HEK293 (cell line): ENCODE results near the gene CREBBP.
A peak's percentile ranks its signal among the peaks of the same experiment; 100 is the strongest.
"Not testable (repeated sequence)": the region's sequence is repeated elsewhere in the genome, so short reads cannot be mapped to it uniquely, and the experiment has no call there.

Source experiments
- CTCF ChIA-PET: fragments of 350-600 bp; formaldehyde crosslinking; extraction: SDS; loops from one replicate; lab custom pipeline; 2021; ENCODE audit warnings: antibody characterized with exemption; lab: Yijun Ruan, JAX
- POLR2A ChIA-PET: fragments of 300-600 bp; formaldehyde crosslinking; extraction: SDS; loops from one replicate; lab custom pipeline; 2020; ENCODE audit warnings: antibody characterized with exemption, inconsistent platforms; lab: Yijun Ruan, JAX
- H3K27ac ChIP-seq: fragments of 200-500 bp; sonication (Bioruptor generic); 2 replicates; pipeline ENCODE4 v1.5.1; 2014; ENCODE audit warnings: low read depth, low read length, control low read depth, inconsistent platforms; ENCODE audit errors: extremely low read depth
- H3K36me3 ChIP-seq, 2 experiments: fragments of 200-500 bp in 1 of 2; sonication (Bioruptor generic) in 1 of 2; 1 replicate in 1 of 2; 2 replicates in 1 of 2; pipeline ENCODE4 v1.5.1; 2014 to 2017; ENCODE audit warnings: inconsistent platforms in 2 of 2, low read length in 2 of 2; ENCODE audit not compliant: control insufficient read depth in 2 of 2, insufficient read depth in 1 of 2
- H3K4me1 ChIP-seq: fragments of 200-500 bp; sonication (Bioruptor generic); 2 replicates; pipeline ENCODE4 v1.5.1; 2014; ENCODE audit warnings: mild to moderate bottlenecking, low read length, inconsistent platforms; ENCODE audit not compliant: control insufficient read depth, insufficient read depth
- H3K4me3 ChIP-seq: 2 replicates; pipeline ENCODE4 v1.5.1; 2011; ENCODE audit warnings: low read depth, mild to moderate bottlenecking, control low read depth, low read length, moderate library complexity
- H3K9me3 ChIP-seq: fragments of 200-500 bp; sonication (Bioruptor generic); 2 replicates; pipeline ENCODE4 v1.5.1; 2014; ENCODE audit warnings: low read depth, low read length, inconsistent platforms; ENCODE audit not compliant: control insufficient read depth, insufficient read depth
- MZF1 ChIP-seq: fragments of 450-650 bp; formaldehyde crosslinking; IDR thresholded peaks from 2 replicates; pipeline ENCODE4 v1.5.1; 2017; ENCODE audit warnings: missing biosample characterization, missing genetic modification characterization, borderline replicate concordance
- RBAK ChIP-seq: fragments of 450-650 bp; formaldehyde crosslinking; IDR thresholded peaks from 2 replicates; pipeline ENCODE4 v1.5.1; 2016; ENCODE audit warnings: missing biosample characterization, missing genetic modification characterization
- REST ChIP-seq: fragments of 450-650 bp; formaldehyde crosslinking; IDR thresholded peaks from 2 replicates; pipeline ENCODE4 v1.5.1; 2016; ENCODE audit warnings: missing biosample characterization, missing genetic modification characterization
- ZBTB11 ChIP-seq: fragments of 450-650 bp; formaldehyde crosslinking; conservative IDR thresholded peaks from 2 replicates; pipeline ENCODE4 v1.5.1; 2016; ENCODE audit warnings: low read depth, missing biosample characterization, missing genetic modification characterization
- ZBTB8A ChIP-seq: fragments of 450-650 bp; formaldehyde crosslinking; IDR thresholded peaks from 2 replicates; pipeline ENCODE4 v1.5.1; 2016; ENCODE audit warnings: missing biosample characterization, missing genetic modification characterization
- ZNF140 ChIP-seq: fragments of 450-650 bp; formaldehyde crosslinking; IDR thresholded peaks from 2 replicates; pipeline ENCODE4 v1.5.1; 2016; ENCODE audit warnings: missing biosample characterization, missing genetic modification characterization
- ZNF202 ChIP-seq: fragments of 450-650 bp; formaldehyde crosslinking; IDR thresholded peaks from 2 replicates; pipeline ENCODE4 v1.5.1; 2016; ENCODE audit warnings: missing biosample characterization, missing genetic modification characterization, borderline replicate concordance
- ZNF223 ChIP-seq: fragments of 450-650 bp; formaldehyde crosslinking; IDR thresholded peaks from 2 replicates; pipeline ENCODE4 v1.5.1; 2016; ENCODE audit warnings: missing biosample characterization, missing genetic modification characterization
- ZNF266 ChIP-seq: fragments of 450-650 bp; formaldehyde crosslinking; IDR thresholded peaks from 2 replicates; pipeline ENCODE4 v1.5.1; 2016; ENCODE audit warnings: missing biosample characterization, missing genetic modification characterization, low read depth
- ZNF394 ChIP-seq: fragments of 450-650 bp; formaldehyde crosslinking; IDR thresholded peaks from 2 replicates; pipeline ENCODE4 v1.5.1; 2016; ENCODE audit warnings: missing biosample characterization, missing genetic modification characterization, mild to moderate bottlenecking, moderate library complexity, borderline replicate concordance
- ZNF404 ChIP-seq: fragments of 450-650 bp; formaldehyde crosslinking; IDR thresholded peaks from 2 replicates; pipeline ENCODE4 v1.5.1; 2017; ENCODE audit warnings: missing biosample characterization, missing genetic modification characterization
- ZNF426 ChIP-seq: fragments of 450-650 bp; formaldehyde crosslinking; IDR thresholded peaks from 2 replicates; pipeline ENCODE4 v1.5.1; 2017; ENCODE audit warnings: missing biosample characterization, missing genetic modification characterization, mild to moderate bottlenecking, inconsistent platforms, moderate library complexity
- ZNF433 ChIP-seq: fragments of 450-650 bp; formaldehyde crosslinking; IDR thresholded peaks from 2 replicates; pipeline ENCODE4 v1.5.1; 2016; ENCODE audit warnings: missing biosample characterization, missing genetic modification characterization, low read depth
- ZNF510 ChIP-seq: fragments of 450-650 bp; formaldehyde crosslinking; IDR thresholded peaks from 2 replicates; pipeline ENCODE4 v1.5.1; 2018; ENCODE audit warnings: mild to moderate bottlenecking, missing genetic modification characterization, missing biosample characterization; ENCODE audit not compliant: insufficient replicate concordance
- ZNF514 ChIP-seq: fragments of 450-650 bp; formaldehyde crosslinking; IDR thresholded peaks from 2 replicates; pipeline ENCODE4 v1.5.1; 2016; ENCODE audit warnings: missing biosample characterization, missing genetic modification characterization
- ZNF518A ChIP-seq: fragments of 450-650 bp; formaldehyde crosslinking; conservative IDR thresholded peaks from 2 replicates; pipeline ENCODE4 v1.5.1; 2016; ENCODE audit warnings: low read depth, missing biosample characterization, missing genetic modification characterization
- ZNF529 ChIP-seq: fragments of 450-650 bp; formaldehyde crosslinking; IDR thresholded peaks from 2 replicates; pipeline ENCODE4 v1.5.1; 2017; ENCODE audit warnings: missing genetic modification characterization, missing biosample characterization; ENCODE audit not compliant: insufficient replicate concordance
- ZNF555 ChIP-seq: fragments of 450-650 bp; formaldehyde crosslinking; conservative IDR thresholded peaks from 2 replicates; pipeline ENCODE4 v1.5.1; 2017; ENCODE audit warnings: missing biosample characterization, mild to moderate bottlenecking, missing genetic modification characterization, inconsistent platforms
- ZNF558 ChIP-seq: fragments of 450-650 bp; formaldehyde crosslinking; IDR thresholded peaks from 2 replicates; pipeline ENCODE4 v1.5.1; 2016; ENCODE audit warnings: missing biosample characterization, missing genetic modification characterization
- ZNF560 ChIP-seq: fragments of 450-650 bp; formaldehyde crosslinking; IDR thresholded peaks from 2 replicates; pipeline ENCODE4 v1.5.1; 2017; ENCODE audit warnings: missing biosample characterization, missing genetic modification characterization, borderline replicate concordance
- ZNF623 ChIP-seq: fragments of 450-650 bp; formaldehyde crosslinking; IDR thresholded peaks from 2 replicates; pipeline ENCODE4 v1.5.1; 2016; ENCODE audit warnings: missing biosample characterization, missing genetic modification characterization
- ZNF629 ChIP-seq: fragments of 450-650 bp; formaldehyde crosslinking; IDR thresholded peaks from 2 replicates; pipeline ENCODE4 v1.5.1; 2017; ENCODE audit warnings: missing biosample characterization, missing genetic modification characterization
- ZNF654 ChIP-seq: fragments of 450-650 bp; formaldehyde crosslinking; IDR thresholded peaks from 2 replicates; pipeline ENCODE4 v1.5.1; 2016; ENCODE audit warnings: low read depth, missing biosample characterization, missing genetic modification characterization
- ZNF664 ChIP-seq: fragments of 450-650 bp; formaldehyde crosslinking; IDR thresholded peaks from 2 replicates; pipeline ENCODE4 v1.5.1; 2016; ENCODE audit warnings: missing biosample characterization, missing genetic modification characterization
- ZNF704 ChIP-seq: fragments of 450-650 bp; formaldehyde crosslinking; IDR thresholded peaks from 2 replicates; pipeline ENCODE4 v1.5.1; 2016; ENCODE audit warnings: missing biosample characterization, missing genetic modification characterization

The CREBBP gene

GRCh38 chr16:3927147-3927546 lies 46.6 kb upstream of the CREBBP start:
- H3K9me3 ChIP-seq, H3K4me1 ChIP-seq, H3K4me3 ChIP-seq, H3K36me3 ChIP-seq, POLR2A ChIA-PET, H3K27ac ChIP-seq, CTCF ChIA-PET: not testable (repeated sequence)
- TF ChIP-seq ZNF558 (tag by site-specific recombination) (peak; percentile 57; the same call in 1 of the 2 replicates), ZNF404 (tag by site-specific recombination) (0 out of 2 replicates have a peak, but pooled peaks have one; percentile 27), ZNF629 (peak; percentile 57), ZNF510 (tag by site-specific recombination) (peak; percentile 58), ZNF518A (tag by site-specific recombination) (peak; percentile 88), ZNF202 (tag by site-specific recombination) (peak; percentile 48; the same call in 1 of the 2 replicates), ZNF426 (tag by site-specific recombination) (peak; percentile 82), ZNF529 (tag by site-specific recombination) (peak; percentile 27), ZNF433 (0 out of 2 replicates have a peak, but pooled peaks have one; percentile 39), ZNF654 (peak; percentile 40), ZNF266 (peak; percentile 67; the same call in 1 of the 2 replicates), ZNF664 (tag by site-specific recombination) (peak; percentile 77), ZNF394 (tag by site-specific recombination) (peak; percentile 95), ZNF514 (tag by site-specific recombination) (peak; percentile 52; the same call in 1 of the 2 replicates), REST (tag by site-specific recombination) (peak; percentile 58; the same call in 1 of the 2 replicates), ZNF223 (0 out of 2 replicates have a peak, but pooled peaks have one; percentile 43), RBAK (0 out of 2 replicates have a peak, but pooled peaks have one; percentile 27), ZBTB11 (tag by site-specific recombination) (peak; percentile 79), ZNF623 (tag by site-specific recombination) (peak; percentile 71), ZNF560 (tag by site-specific recombination) (peak; percentile 74; the same call in 1 of the 2 replicates), ZBTB8A (peak; percentile 71), ZNF555 (peak; percentile 76), ZNF140 (tag by site-specific recombination) (peak; percentile 86; the same call in 1 of the 2 replicates), ZNF704 (tag by site-specific recombination) (0 out of 2 replicates have a peak, but pooled peaks have one; percentile 39), MZF1 (peak; percentile 27; the same call in 1 of the 2 replicates)
